SU-DHL-6 (cell line): Measurements from ENCODE around the gene ARL8B.

Source experiments
- EZH2phosphoT487 ChIP-seq: fragments of 200-600 bp; sonication (generic), shearing (Covaris generic); conservative IDR thresholded peaks from 2 replicates; pipeline ENCODE4 v1.6.1; 2018; ENCODE audit warnings: mild to moderate bottlenecking, antibody characterized with exemption, low read length, moderate library complexity, mixed read lengths
- TF ChIP-seq, protein P1 (sequence below): fragments of 200-600 bp; sonication (generic); IDR thresholded peaks from one replicate; pipeline ENCODE4 v1.5.1; 2017; ENCODE audit warnings: antibody characterized with exemption, mild to moderate bottlenecking, low read length, moderate library complexity; ENCODE audit not compliant: insufficient read depth, poor library complexity, severe bottlenecking

- TF ChIP-seq, protein P1, sequence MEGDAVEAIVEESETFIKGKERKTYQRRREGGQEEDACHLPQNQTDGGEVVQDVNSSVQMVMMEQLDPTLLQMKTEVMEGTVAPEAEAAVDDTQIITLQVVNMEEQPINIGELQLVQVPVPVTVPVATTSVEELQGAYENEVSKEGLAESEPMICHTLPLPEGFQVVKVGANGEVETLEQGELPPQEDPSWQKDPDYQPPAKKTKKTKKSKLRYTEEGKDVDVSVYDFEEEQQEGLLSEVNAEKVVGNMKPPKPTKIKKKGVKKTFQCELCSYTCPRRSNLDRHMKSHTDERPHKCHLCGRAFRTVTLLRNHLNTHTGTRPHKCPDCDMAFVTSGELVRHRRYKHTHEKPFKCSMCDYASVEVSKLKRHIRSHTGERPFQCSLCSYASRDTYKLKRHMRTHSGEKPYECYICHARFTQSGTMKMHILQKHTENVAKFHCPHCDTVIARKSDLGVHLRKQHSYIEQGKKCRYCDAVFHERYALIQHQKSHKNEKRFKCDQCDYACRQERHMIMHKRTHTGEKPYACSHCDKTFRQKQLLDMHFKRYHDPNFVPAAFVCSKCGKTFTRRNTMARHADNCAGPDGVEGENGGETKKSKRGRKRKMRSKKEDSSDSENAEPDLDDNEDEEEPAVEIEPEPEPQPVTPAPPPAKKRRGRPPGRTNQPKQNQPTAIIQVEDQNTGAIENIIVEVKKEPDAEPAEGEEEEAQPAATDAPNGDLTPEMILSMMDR, result no peak
- no peak for TF ChIP-seq EZH2phosphoT487
Measured at GRCh38 chr3:5194801-5195509, 72.9 kb downstream of the ARL8B start.
